Measurements from ENCODE around the gene FIZ1. TPM values are rescaled to one million over a fixed set of nuclear protein-coding genes. Genes with fewer than 3 reads are reported as not detected.

FIZ1 gene
- total RNA-seq, 1 donor from 2014 or later: 8.4 TPM

DNA sequence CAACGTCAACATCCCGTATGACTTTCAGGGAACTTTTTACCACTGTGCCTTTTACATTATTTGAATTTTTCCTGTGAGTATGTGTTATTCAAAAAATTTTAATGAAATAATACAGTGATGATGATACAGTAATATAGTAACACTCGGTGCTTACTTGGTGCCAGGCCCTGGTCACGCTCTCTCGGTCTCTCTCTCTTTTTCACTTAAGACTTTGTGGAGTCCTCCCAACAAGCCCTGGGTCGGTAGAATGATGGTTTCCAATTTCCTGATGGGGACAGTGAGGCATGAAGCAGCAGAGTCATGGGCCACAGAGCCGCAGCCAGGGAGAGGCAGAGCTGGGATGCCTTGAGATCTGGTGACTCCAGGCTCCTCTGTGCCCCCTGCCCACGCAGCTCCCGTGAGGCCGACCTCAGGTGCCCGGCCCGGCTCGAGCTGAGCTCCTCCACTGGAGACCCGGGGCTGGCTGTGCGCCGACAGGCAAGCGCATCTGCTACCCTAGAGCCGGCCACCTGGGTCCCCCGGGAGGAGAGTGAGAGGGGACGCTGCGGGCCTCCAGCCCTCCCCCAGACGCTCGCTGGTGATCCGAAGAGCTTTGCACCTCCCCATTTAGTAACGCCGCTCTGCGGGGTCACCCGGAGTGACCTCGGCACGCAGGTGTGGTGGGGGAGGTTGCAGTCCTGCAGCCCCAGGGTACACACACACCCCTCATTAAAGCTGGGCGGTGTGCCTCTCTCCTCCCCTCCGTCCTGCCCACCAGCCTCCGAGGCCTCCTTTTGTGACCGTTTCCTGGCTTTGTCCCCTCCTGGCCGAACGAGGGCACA lies 49.6 kb downstream of the FIZ1 start:
- DNase-seq (ENCODE audit: low read depth): peak; percentile 75
- TF ChIP-seq, protein P1, sequence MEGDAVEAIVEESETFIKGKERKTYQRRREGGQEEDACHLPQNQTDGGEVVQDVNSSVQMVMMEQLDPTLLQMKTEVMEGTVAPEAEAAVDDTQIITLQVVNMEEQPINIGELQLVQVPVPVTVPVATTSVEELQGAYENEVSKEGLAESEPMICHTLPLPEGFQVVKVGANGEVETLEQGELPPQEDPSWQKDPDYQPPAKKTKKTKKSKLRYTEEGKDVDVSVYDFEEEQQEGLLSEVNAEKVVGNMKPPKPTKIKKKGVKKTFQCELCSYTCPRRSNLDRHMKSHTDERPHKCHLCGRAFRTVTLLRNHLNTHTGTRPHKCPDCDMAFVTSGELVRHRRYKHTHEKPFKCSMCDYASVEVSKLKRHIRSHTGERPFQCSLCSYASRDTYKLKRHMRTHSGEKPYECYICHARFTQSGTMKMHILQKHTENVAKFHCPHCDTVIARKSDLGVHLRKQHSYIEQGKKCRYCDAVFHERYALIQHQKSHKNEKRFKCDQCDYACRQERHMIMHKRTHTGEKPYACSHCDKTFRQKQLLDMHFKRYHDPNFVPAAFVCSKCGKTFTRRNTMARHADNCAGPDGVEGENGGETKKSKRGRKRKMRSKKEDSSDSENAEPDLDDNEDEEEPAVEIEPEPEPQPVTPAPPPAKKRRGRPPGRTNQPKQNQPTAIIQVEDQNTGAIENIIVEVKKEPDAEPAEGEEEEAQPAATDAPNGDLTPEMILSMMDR (IDR thresholded peaks at IDR 0.05; ENCODE audit: insufficient read depth, low read length, poor library complexity, severe bottlenecking): no peak
- Histone ChIP-seq H3K4me3 (ENCODE audit: low read depth, low read length) (peak overlapping the region; percentile 15), H3K36me3 (ENCODE audit: control insufficient read depth, insufficient read depth, low read length) (no peaks in the 10 kb centered on the region), H3K27me3 (ENCODE audit: control insufficient read depth, insufficient read depth, low read length) (no peaks in the 10 kb centered on the region)

DNA sequence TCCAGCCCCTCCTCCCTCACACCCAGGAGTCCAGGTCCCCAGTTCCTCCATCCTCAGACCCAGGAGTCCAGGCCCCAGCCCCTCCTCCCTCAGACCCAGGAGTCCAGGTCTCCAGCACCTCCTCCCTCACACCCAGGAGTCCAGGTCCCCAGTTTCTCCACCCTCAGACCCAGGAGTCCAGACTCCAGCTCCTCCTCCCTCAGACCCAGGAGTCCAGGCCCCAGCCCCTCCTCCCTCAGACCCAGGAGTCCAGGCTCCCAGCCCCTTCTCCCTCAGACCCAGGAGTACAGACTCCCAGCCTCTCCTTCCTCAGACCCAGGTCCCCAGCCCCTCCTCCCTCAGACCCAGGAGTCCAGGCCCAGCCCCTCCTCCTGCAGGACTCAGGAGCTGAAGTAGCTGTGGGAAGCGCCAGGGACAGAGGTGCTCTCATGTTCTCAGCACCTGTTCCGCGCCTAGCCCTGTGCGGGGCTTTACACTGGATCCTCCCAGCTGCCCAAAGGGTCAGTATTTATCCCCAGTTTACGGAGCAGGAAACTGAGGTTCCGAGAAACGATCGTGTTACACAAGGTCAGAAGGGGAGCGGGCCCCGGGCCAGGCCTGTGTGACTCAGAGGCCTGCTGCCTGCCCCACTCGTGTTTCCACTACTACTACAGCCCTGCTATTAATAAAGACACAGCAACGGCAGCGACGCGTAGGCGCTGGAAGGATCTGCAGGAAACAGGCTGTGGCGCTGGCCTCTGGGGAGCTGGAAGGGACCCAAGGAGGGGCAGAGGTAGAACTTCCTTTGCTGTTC lies 52.3 kb downstream of the FIZ1 start:
- DNase-seq (ENCODE audit: low read depth): no peak
- TF ChIP-seq, protein P1 (IDR thresholded peaks at IDR 0.05; ENCODE audit: insufficient read depth, low read length, poor library complexity, severe bottlenecking): no peak
- no peaks in the 10 kb centered on the region for H3K27me3 ChIP-seq (ENCODE audit: control insufficient read depth, insufficient read depth, low read length)
- H3K36me3 ChIP-seq (ENCODE audit: control insufficient read depth, insufficient read depth, low read length): no peaks in the 10 kb centered on the region
- H3K4me3 ChIP-seq (ENCODE audit: low read depth, low read length): no peak overlapping the region

DNA sequence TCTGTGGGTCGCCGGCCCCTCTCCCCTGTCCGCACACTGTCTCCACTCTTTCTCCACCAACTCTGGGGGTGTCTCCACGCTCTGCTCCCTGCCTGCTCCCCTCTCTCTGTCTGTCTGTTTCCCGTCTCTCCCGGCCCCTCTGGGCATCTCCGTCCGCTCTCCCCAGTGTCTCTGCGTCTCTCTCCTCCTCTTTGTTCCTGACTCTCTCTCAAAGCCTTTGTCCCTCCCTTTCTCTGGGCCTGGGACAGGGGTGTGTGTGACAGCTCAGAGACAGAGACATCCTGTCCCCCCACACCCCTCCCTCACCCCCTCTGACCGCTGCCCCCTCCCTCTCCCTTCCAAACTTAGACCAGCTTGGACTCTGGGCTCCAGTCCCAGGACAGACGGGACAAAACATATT lies 53.3 kb downstream of the FIZ1 start:
- DNase-seq (ENCODE audit: low read depth): no peak
- H3K4me3 ChIP-seq (ENCODE audit: low read depth, low read length): no peak overlapping the region
- TF ChIP-seq, protein P1 (IDR thresholded peaks at IDR 0.05; ENCODE audit: insufficient read depth, low read length, poor library complexity, severe bottlenecking): no peak
- no peaks in the 10 kb centered on the region for H3K36me3 ChIP-seq (ENCODE audit: control insufficient read depth, insufficient read depth, low read length)
- H3K27me3 ChIP-seq (ENCODE audit: control insufficient read depth, insufficient read depth, low read length): no peaks in the 10 kb centered on the region

DNA sequence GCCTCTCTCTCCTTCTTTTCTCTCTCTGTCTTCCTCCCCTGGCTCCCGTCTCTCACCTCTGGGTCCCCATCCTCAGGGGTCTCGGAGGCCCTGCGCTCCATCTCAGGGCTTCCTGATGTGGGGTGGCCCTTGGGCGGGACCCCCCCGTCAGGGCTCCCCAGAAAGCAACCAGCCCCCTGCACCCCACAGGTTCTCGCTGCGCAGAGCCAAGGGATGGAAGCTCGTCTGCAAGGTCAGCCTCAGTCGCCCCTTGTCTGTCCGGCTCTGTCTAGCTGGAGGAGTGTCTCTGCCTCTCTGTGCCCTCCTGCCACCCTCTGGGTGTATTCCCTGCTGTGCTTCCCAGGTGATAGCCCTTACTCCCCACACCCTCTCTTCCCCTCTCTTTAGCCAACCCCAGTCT lies 53.9 kb downstream of the FIZ1 start, which contains the start of gene SBK3:
TSS of gene SBK3 (minus strand) at position 101 of the 400 bp plus-strand sequence. CDS start at position 101, 0 bp downstream.
- H3K4me3 ChIP-seq (ENCODE audit: low read depth, low read length): no peak within 1 kb of the TSS
- TF ChIP-seq, protein P1 (IDR thresholded peaks at IDR 0.05; ENCODE audit: insufficient read depth, low read length, poor library complexity, severe bottlenecking): no peak
- no peaks in the 10 kb centered on the region for H3K36me3 ChIP-seq (ENCODE audit: control insufficient read depth, insufficient read depth, low read length)
- peaks cover 3% of the 10 kb centered on the region for H3K27me3 ChIP-seq (ENCODE audit: control insufficient read depth, insufficient read depth, low read length)
- no peak for DNase-seq (ENCODE audit: low read depth)

DNA sequence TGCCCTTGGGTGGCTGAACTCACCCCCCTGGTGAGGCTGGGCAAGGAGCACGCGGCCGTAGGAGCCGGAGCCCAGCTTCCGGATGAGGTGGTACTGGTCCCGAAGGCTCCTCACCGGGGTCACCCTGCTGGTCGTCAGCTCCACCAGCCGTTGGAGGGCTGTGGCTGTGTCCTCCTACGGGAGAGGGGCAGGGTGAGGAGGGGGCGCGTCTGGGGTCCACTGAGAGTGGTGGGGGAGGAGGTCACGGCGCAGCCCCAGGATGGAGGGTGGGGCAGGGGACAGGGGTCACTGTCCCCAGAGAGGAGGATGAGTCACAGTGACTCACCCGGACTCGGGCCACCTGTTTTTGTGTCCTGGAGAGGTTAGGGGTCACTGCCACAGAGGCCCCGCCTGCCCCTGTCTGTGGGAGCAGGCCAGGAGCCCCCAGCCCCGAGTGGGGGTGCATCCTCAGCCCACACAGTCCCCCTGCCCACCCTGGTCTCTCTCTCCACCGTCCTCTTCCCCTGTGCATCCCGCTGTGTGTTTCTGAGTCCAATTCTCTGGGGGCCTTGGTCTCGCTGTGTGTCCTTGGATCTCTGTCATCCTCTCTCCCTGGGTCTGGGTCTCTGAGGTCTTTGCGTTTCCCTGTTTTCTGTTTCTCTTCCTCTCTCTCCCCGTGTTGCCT lies 54.4 kb downstream of the FIZ1 start:
- no peak for DNase-seq (ENCODE audit: low read depth)
- Histone ChIP-seq H3K27me3 (ENCODE audit: control insufficient read depth, insufficient read depth, low read length) (peaks cover 3% of the 10 kb centered on the region), H3K36me3 (ENCODE audit: control insufficient read depth, insufficient read depth, low read length) (no peaks in the 10 kb centered on the region), H3K4me3 (ENCODE audit: low read depth, low read length) (no peak overlapping the region)
- TF ChIP-seq, protein P1 (IDR thresholded peaks at IDR 0.05; ENCODE audit: insufficient read depth, low read length, poor library complexity, severe bottlenecking): no peak

Measured in kidney epithelial cell (primary cell).